DOHH2 (cell line): Measurements from ENCODE around the gene DNAJB7.
"Not testable (repeated sequence)": the region's sequence is repeated elsewhere in the genome, so short reads cannot be mapped to it uniquely, and the experiment has no call there.

ENCODE experiments used
- H3F3A ChIP-seq: fragments of 200-600 bp; sonication (generic), shearing (Covaris generic); 2 replicates; pipeline ENCODE4 v1.6.0; 2016; ENCODE audit warnings: antibody characterized with exemption, mild to moderate bottlenecking; ENCODE audit not compliant: control insufficient read depth, insufficient read depth
- H3K27ac ChIP-seq: fragments of 200-600 bp; sonication (generic); 2 replicates; pipeline ENCODE4 v1.5.1; 2014; ENCODE audit warnings: low read depth, mild to moderate bottlenecking, low read length, moderate library complexity
- H3K27me3 ChIP-seq: fragments of 200-600 bp; sonication (generic); 2 replicates; pipeline ENCODE4 v1.6.1; 2014; ENCODE audit warnings: mild to moderate bottlenecking, low read length, mixed read lengths; ENCODE audit not compliant: control insufficient read depth
- H3K36me3 ChIP-seq: fragments of 200-600 bp; sonication (generic); 2 replicates; pipeline ENCODE4 v1.6.1; 2014; ENCODE audit warnings: mild to moderate bottlenecking, low read length, moderate library complexity, mixed read lengths; ENCODE audit not compliant: control insufficient read depth
- H3K4me1 ChIP-seq: fragments of 200-600 bp; sonication (generic); 2 replicates; pipeline ENCODE4 v1.6.1; 2014; ENCODE audit warnings: mild to moderate bottlenecking, low read length, mixed read lengths; ENCODE audit not compliant: control insufficient read depth
- H3K4me2 ChIP-seq: fragments of 200-600 bp; sonication (generic); 2 replicates; pipeline ENCODE4 v1.6.0; 2014; ENCODE audit warnings: mild to moderate bottlenecking, low read length, moderate library complexity
- H3K4me3 ChIP-seq: fragments of 200-600 bp; sonication (generic); 2 replicates; pipeline ENCODE4 v1.5.1; 2014; ENCODE audit warnings: mild to moderate bottlenecking, low read length, mixed read lengths
- H3K79me2 ChIP-seq: fragments of 200-600 bp; sonication (generic); 2 replicates; pipeline ENCODE4 v1.6.1; 2014; ENCODE audit warnings: mild to moderate bottlenecking, low read length, mixed read lengths; ENCODE audit not compliant: control insufficient read depth
- H3K9me2 ChIP-seq: fragments of 200-600 bp; sonication (generic); replicated peaks from 2 replicates; pipeline ENCODE4 v1.6.1; 2014; ENCODE audit warnings: mild to moderate bottlenecking, low read length, mixed read lengths; ENCODE audit not compliant: control insufficient read depth
- H3K9me3 ChIP-seq: fragments of 200-600 bp; sonication (generic); 2 replicates; pipeline ENCODE4 v1.6.1; 2014; ENCODE audit warnings: antibody characterized with exemption, low read length, mixed read lengths; ENCODE audit not compliant: control insufficient read depth, insufficient read depth
- H4K20me1 ChIP-seq: fragments of 200-600 bp; sonication (generic); 2 replicates; pipeline ENCODE4 v1.6.0; 2014; ENCODE audit warnings: low read depth, mild to moderate bottlenecking, antibody characterized with exemption, low read length, moderate library complexity; ENCODE audit not compliant: control insufficient read depth, insufficient read depth
- EZH2phosphoT487 ChIP-seq: fragments of 200-600 bp; sonication (generic); IDR thresholded peaks from 2 replicates; pipeline ENCODE4 v1.6.1; 2017; ENCODE audit warnings: borderline replicate concordance, mild to moderate bottlenecking, antibody characterized with exemption, low read length, moderate library complexity, mixed read lengths
- TF ChIP-seq, protein P1 (sequence below): fragments of 200-600 bp; sonication (generic); IDR thresholded peaks from one replicate; pipeline ENCODE4 v1.5.1; 2014; ENCODE audit warnings: antibody characterized with exemption, mild to moderate bottlenecking, low read depth, low read length; ENCODE audit not compliant: poor library complexity, severe bottlenecking

Gene DNAJB7

DNA sequence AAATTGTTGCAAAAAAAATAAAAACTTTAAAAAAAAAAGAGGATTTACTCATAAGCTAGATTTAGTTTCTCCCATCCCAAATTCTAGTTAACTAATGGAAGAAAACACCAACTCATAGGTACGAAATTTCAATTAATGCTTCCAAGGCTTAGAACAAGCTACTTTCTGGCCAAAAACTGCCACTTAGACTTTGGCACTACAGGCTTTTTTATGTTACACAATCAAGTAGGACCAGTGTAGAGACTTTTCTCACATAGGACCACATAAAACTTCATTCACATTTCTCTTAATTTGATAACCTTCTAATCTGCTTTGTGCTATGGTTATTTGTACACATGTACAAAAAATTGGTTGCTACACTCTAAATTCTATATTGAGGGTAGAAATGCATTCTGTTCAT is 8.6 kb downstream of the DNAJB7 start:
- H3K4me3 ChIP-seq = peak overlapping the region; percentile 24
- H3K79me2 ChIP-seq = peaks cover 93% of the 10 kb centered on the region
- H3K4me1 ChIP-seq = peaks cover 36% of the 10 kb centered on the region
- H3K9me2 ChIP-seq = no peaks in the 10 kb centered on the region
- H3K27me3 ChIP-seq = no peaks in the 10 kb centered on the region
- H3K27ac ChIP-seq = no peak overlapping the region
- TF ChIP-seq, protein P1, sequence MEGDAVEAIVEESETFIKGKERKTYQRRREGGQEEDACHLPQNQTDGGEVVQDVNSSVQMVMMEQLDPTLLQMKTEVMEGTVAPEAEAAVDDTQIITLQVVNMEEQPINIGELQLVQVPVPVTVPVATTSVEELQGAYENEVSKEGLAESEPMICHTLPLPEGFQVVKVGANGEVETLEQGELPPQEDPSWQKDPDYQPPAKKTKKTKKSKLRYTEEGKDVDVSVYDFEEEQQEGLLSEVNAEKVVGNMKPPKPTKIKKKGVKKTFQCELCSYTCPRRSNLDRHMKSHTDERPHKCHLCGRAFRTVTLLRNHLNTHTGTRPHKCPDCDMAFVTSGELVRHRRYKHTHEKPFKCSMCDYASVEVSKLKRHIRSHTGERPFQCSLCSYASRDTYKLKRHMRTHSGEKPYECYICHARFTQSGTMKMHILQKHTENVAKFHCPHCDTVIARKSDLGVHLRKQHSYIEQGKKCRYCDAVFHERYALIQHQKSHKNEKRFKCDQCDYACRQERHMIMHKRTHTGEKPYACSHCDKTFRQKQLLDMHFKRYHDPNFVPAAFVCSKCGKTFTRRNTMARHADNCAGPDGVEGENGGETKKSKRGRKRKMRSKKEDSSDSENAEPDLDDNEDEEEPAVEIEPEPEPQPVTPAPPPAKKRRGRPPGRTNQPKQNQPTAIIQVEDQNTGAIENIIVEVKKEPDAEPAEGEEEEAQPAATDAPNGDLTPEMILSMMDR = no peak
- TF ChIP-seq EZH2phosphoT487 = no peak
- peaks cover 16% of the 10 kb centered on the region; the same call in 1 of the 2 replicates for H4K20me1 ChIP-seq
- peak overlapping the region; percentile 75 for H3K4me2 ChIP-seq
- H3K9me3 ChIP-seq = no peaks in the 10 kb centered on the region
- H3F3A ChIP-seq = no peaks in the 10 kb centered on the region
- peaks cover 71% of the 10 kb centered on the region for H3K36me3 ChIP-seq

DNA sequence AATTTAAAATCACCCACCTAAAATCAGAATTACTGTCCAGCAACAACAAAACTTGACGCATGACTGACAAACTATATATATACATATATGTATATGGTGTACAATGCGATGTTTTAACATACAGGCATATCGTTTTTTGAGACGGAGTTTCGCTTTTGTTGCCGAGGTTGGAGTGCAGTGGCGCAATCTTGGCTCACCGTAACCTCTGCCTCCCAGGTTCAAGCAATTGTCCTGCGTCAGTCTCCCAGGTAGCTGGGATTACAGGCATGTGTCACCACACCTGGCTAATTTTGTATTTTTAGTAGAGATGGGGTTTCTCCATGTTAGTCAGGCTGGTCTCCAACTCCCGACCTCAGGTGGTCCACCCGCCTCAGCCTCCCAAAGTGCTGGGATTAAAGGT is 16.1 kb downstream of the DNAJB7 start:
- H3F3A ChIP-seq, H3K9me2 ChIP-seq, H3K4me1 ChIP-seq, H4K20me1 ChIP-seq, H3K9me3 ChIP-seq, H3K27me3 ChIP-seq, H3K4me3 ChIP-seq, H3K27ac ChIP-seq, H3K4me2 ChIP-seq: not testable (repeated sequence)
- Histone ChIP-seq H3K36me3 (peaks cover 96% of the 10 kb centered on the region), H3K79me2 (peaks cover 89% of the 10 kb centered on the region)

DNA sequence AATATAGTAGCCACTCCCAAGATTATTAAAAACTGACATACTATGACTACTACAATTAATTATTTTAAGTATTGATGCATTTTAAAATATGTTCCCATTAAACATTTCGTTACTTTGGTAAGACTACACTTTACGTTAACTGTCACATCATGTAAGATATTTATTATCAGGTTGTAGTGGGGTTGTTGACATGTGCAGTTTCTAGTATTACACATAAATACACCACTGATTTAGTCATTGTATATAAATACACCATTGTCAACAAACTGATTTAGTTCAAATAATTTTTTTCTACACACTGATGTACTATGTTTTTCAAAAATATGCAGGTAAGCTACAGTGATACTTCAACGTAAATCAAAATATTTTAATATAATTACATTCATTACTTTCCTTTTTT is 17.0 kb downstream of the DNAJB7 start:
- Histone ChIP-seq H3K36me3 (peaks cover 96% of the 10 kb centered on the region), H3K4me3 (no peak overlapping the region), H3K9me3 (no peaks in the 10 kb centered on the region), H3K4me2 (no peak overlapping the region), H3F3A (no peaks in the 10 kb centered on the region), H3K27me3 (no peaks in the 10 kb centered on the region), H3K4me1 (no peaks in the 10 kb centered on the region), H4K20me1 (no peaks in the 10 kb centered on the region), H3K79me2 (peaks cover 88% of the 10 kb centered on the region), H3K9me2 (no peaks in the 10 kb centered on the region), H3K27ac (no peak overlapping the region)
- TF ChIP-seq EZH2phosphoT487 = no peak
- TF ChIP-seq, protein P1 = no peak

DNA sequence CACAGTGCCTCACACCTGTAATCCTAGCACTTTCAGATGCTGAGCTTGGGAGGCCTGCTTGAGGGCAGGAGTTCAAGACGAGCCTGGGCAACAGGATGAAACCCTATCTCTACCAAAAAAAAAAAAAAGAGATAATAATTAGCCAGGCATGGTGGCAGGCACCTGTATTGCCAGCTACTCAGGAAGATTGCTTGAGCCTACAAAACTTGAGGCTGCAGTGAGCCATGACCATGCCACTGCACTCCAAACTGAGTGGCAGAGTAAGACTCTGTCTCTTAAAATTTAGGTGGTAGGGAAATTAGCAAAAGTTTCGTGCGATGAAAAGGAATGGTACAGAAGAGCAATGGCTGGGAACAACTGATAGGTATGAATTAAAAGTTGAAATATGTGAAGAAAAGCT is 23.4 kb downstream of the DNAJB7 start:
- no peaks in the 10 kb centered on the region for H3K9me2 ChIP-seq
- no peak overlapping the region for H3K27ac ChIP-seq
- no peak for TF ChIP-seq EZH2phosphoT487
- TF ChIP-seq, protein P1 = no peak
- H3K4me1 ChIP-seq = no peaks in the 10 kb centered on the region
- peaks cover 88% of the 10 kb centered on the region for H3K36me3 ChIP-seq
- no peaks in the 10 kb centered on the region for H3F3A ChIP-seq
- H3K27me3 ChIP-seq = no peaks in the 10 kb centered on the region
- H3K79me2 ChIP-seq = peaks cover 55% of the 10 kb centered on the region
- H4K20me1 ChIP-seq = no peaks in the 10 kb centered on the region
- no peak overlapping the region for H3K4me2 ChIP-seq
- H3K9me3 ChIP-seq = no peaks in the 10 kb centered on the region
- no peak overlapping the region for H3K4me3 ChIP-seq
